GM12878 (cell line): ENCODE data around the gene NUDT22. TPM values are rescaled to one million over a fixed set of nuclear protein-coding genes. Genes with fewer than 3 reads are reported as not detected.

Source experiments
- ATAC-seq: fragments of 200-7000 bp; cut with Tn5 transposase; 3 replicates; pipeline ENCODE4 v1.9.1; 2020; ENCODE audit warnings: mild to moderate bottlenecking, moderate library complexity
- BruUV-seq: library from RNA; stranded (reverse); fragments of 400-500 nt; replicated peaks from 2 replicates; lab custom pipeline; 2021; lab: Mats Ljungman, UMichigan
- CTCF ChIA-PET: fragments of 300-600 bp; sonication (Branson Sonifier 250); formaldehyde crosslinking; extraction: SDS; loops from one replicate; lab custom pipeline; 2021; ENCODE audit warnings: inconsistent platforms; lab: Yijun Ruan, JAX
- POLR2A ChIA-PET: fragments of 350-600 bp; formaldehyde crosslinking; extraction: SDS; loops from one replicate; lab custom pipeline; 2021; ENCODE audit warnings: inconsistent platforms; lab: Charles Lee
- RAD21 ChIA-PET: fragments of 300-600 bp; sonication (Branson Sonifier 250); formaldehyde crosslinking; loops from one replicate; lab custom pipeline; 2023; ENCODE audit warnings: antibody characterized with exemption; ENCODE audit not compliant: unreplicated experiment; lab: Charles Lee
- SMC1A ChIA-PET: fragments of 300-600 bp; sonication (Branson Sonifier 250); formaldehyde crosslinking; loops from one replicate; lab custom pipeline; 2023; ENCODE audit not compliant: unreplicated experiment, uncharacterized antibody; lab: Charles Lee
- DNase-seq: peaks from one replicate; pipeline ENCODE4 v3.0.0-alpha.2; 2011; ENCODE audit warnings: low read depth, low spot score
- FAIRE-seq: peaks from 3 replicates; lab custom pipeline; 2011; peaks lifted over from hg19 to GRCh38; lab: Jason Lieb, UNC
- H2AFZ ChIP-seq: 2 replicates; pipeline ENCODE4 v1.6.0; 2011; ENCODE audit warnings: low read depth, low read length, control low read depth; ENCODE audit not compliant: control insufficient read depth
- H3K27ac ChIP-seq: 2 replicates; pipeline ENCODE4 v1.5.1; 2011; ENCODE audit warnings: control low read depth; ENCODE audit not compliant: control insufficient read depth, insufficient read depth
- H3K27me3 ChIP-seq, 2 experiments: replicated peaks in 1 of 2; 2 replicates each; pipeline versions ENCODE4 v1.6.0 to v1.6.1; 2011; ENCODE audit warnings: low read length in 1 of 2; ENCODE audit not compliant: control insufficient read depth in 2 of 2, insufficient read depth in 2 of 2
- H3K36me3 ChIP-seq, 2 experiments: 2 replicates each; pipeline ENCODE4 v1.5.1; 2011; ENCODE audit warnings: low read length in 1 of 2; ENCODE audit not compliant: control insufficient read depth in 2 of 2, insufficient read depth in 2 of 2
- H3K4me1 ChIP-seq: 2 replicates; pipeline ENCODE4 v1.6.1; 2011; ENCODE audit warnings: mild to moderate bottlenecking, low read length, moderate library complexity, mixed read lengths; ENCODE audit not compliant: control insufficient read depth, insufficient read depth
- H3K4me2 ChIP-seq: 2 replicates; pipeline ENCODE4 v1.6.0; 2011; ENCODE audit warnings: control low read depth; ENCODE audit not compliant: control insufficient read depth, insufficient read depth
- H3K4me3 ChIP-seq: fragments of 200-600 bp; sonication (generic); 2 replicates; pipeline ENCODE4 v1.5.1; 2016
- H3K79me2 ChIP-seq: 2 replicates; pipeline ENCODE4 v1.6.0; 2011; ENCODE audit warnings: low read length; ENCODE audit not compliant: control insufficient read depth, insufficient read depth
- H3K9ac ChIP-seq: 2 replicates; pipeline ENCODE4 v1.8.0; 2011; ENCODE audit warnings: low read length, control low read depth, mixed read lengths; ENCODE audit not compliant: control insufficient read depth, insufficient read depth
- H3K9me3 ChIP-seq: replicated peaks from 3 replicates; pipeline ENCODE4 v1.5.1; 2011; ENCODE audit warnings: mild to moderate bottlenecking, low read length; ENCODE audit not compliant: control insufficient read depth, insufficient read depth
- H4K20me1 ChIP-seq: 2 replicates; pipeline ENCODE4 v1.6.0; 2011; ENCODE audit not compliant: control insufficient read depth, insufficient read depth
- CHD1 ChIP-seq: IDR thresholded peaks from 2 replicates; pipeline ENCODE4 v1.6.1; 2012; ENCODE audit warnings: low read depth, low read length, improper control_type of control experiment
- E2F8 ChIP-seq: fragments of 450-650 bp; IDR thresholded peaks from 2 replicates; pipeline ENCODE4 v1.6.1; 2018; ENCODE audit warnings: mild to moderate bottlenecking, low read depth, moderate library complexity; ENCODE audit not compliant: partially characterized antibody
- EZH2 ChIP-seq: IDR thresholded peaks from 2 replicates; pipeline ENCODE4 v1.6.1; 2012; ENCODE audit warnings: low read depth, mild to moderate bottlenecking, control low read depth, inconsistent platforms, low read length, borderline replicate concordance; ENCODE audit not compliant: control insufficient read depth
- GABPA ChIP-seq: IDR thresholded peaks from 2 replicates; pipeline ENCODE4 v1.6.1; 2014; ENCODE audit warnings: antibody characterized with exemption, low read depth, mild to moderate bottlenecking, inconsistent platforms
- HDAC2 ChIP-seq: fragments of 200-600 bp; sonication (generic); IDR thresholded peaks from 2 replicates; pipeline ENCODE4 v1.6.1; 2017
- IKZF1 ChIP-seq: fragments of 450-650 bp; conservative IDR thresholded peaks from 2 replicates; pipeline ENCODE4 v1.6.1; 2017; ENCODE audit warnings: antibody characterized with exemption, mild to moderate bottlenecking
- MTA2 ChIP-seq: fragments of 450-650 bp; IDR thresholded peaks from 2 replicates; pipeline ENCODE4 v1.6.1; 2016; ENCODE audit warnings: low read depth, mild to moderate bottlenecking, moderate library complexity
- MYB ChIP-seq: fragments of 150-350 bp; IDR thresholded peaks from 2 replicates; pipeline ENCODE4 v1.6.1; 2014; ENCODE audit warnings: mild to moderate bottlenecking, low read depth, low read length, borderline replicate concordance
- NFYB ChIP-seq: IDR thresholded peaks from 2 replicates; pipeline ENCODE4 v1.6.1; 2011; ENCODE audit warnings: low read depth, mild to moderate bottlenecking, low read length, improper control_type of control experiment, moderate library complexity; ENCODE audit not compliant: insufficient read depth
- NR2C2 ChIP-seq: IDR thresholded peaks from 2 replicates; pipeline ENCODE4 v1.6.1; 2011; ENCODE audit warnings: borderline replicate concordance, low read depth; ENCODE audit not compliant: control insufficient read depth, insufficient read length
- RAD51 ChIP-seq: fragments of 450-650 bp; IDR thresholded peaks from 2 replicates; pipeline ENCODE4 v1.6.1; 2016; ENCODE audit warnings: moderate library complexity, mild to moderate bottlenecking, inconsistent platforms
- RB1 ChIP-seq: fragments of 450-650 bp; formaldehyde crosslinking; IDR thresholded peaks from 2 replicates; pipeline ENCODE4 v1.6.1; 2017; ENCODE audit warnings: mild to moderate bottlenecking, borderline replicate concordance
- RELA ChIP-seq: fragments of 450-650 bp; IDR thresholded peaks from 2 replicates; pipeline ENCODE4 v1.8.0; 2014; ENCODE audit warnings: borderline replicate concordance; ENCODE audit not compliant: partially characterized antibody
- SREBF2 ChIP-seq: IDR thresholded peaks from 2 replicates; pipeline ENCODE4 v1.6.1; 2012; ENCODE audit warnings: mild to moderate bottlenecking, low read length
- WGBS: methylation state at CpG from one replicate; pipeline ENCODE4 v1.1.6; 2016; ENCODE audit warnings: low lambda C conversion rate; ENCODE audit not compliant: insufficient replicate concordance, insufficient coverage; ENCODE audit errors: missing lambda C conversion rate; 5-methylcytosine and 5-hydroxymethylcytosine counted together
- in situ Hi-C: fragments of 300-500 bp; cut with MboI; formaldehyde crosslinking; loops from 9 replicates; pipeline ENCODE4 v1.14.3; 2018; ENCODE audit warnings: mixed read lengths
- intact Hi-C: fragments of 100-400 bp; cut with micrococcal nuclease; formaldehyde crosslinking; loops from one replicate; pipeline ENCODE4 v1.14.2; 2022; ENCODE audit not compliant: unreplicated experiment
- polyA plus RNA-seq, 11 experiments: library from polyadenylated mRNA; depleted of rRNA in 4 of 11; unstranded in 6 of 11; stranded (reverse) in 5 of 11; fragments of >200 nt; fragmentation: Nextera tagmentation in 4 of 11; fragmentation: Illumina TruSeq in 1 of 11; extraction: Ambion mirVana in 4 of 11; extraction: Trizol in 1 of 11; gene quantifications; 1 replicate in 1 of 11; 2 replicates in 10 of 11; pipeline versions ENCODE4 v1.2.1 to v1.2.3, GENCODE V29; 2011 to 2016; ENCODE audit warnings: inconsistent platforms in 2 of 11, missing spikeins in 2 of 11, low read depth in 1 of 11
- total RNA-seq, 4 experiments: library from RNA; depleted of rRNA in 3 of 4; stranded (reverse); fragments of >200 nt in 3 of 4; fragmentation: Illumina TruSeq in 1 of 4; extraction: Trizol in 1 of 4; gene quantifications; 2 replicates each; pipeline versions ENCODE4 v1.2.1 to v1.2.3, GENCODE V29; 2013 to 2021
- TF ChIP-seq, protein P1 (sequence below): IDR thresholded peaks from 2 replicates; pipeline ENCODE4 v1.6.1; 2011; ENCODE audit warnings: borderline replicate concordance, low read depth, mild to moderate bottlenecking, moderate library complexity, low read length; ENCODE audit not compliant: insufficient read depth, poor library complexity, severe bottlenecking
- TF ChIP-seq, protein P2 (sequence below): IDR thresholded peaks from 2 replicates; pipeline ENCODE4 v1.6.1; 2012; ENCODE audit warnings: low read depth, low read length, improper control_type of control experiment

NUDT22 gene
- total and polyA plus RNA-seq, 10 of the 15 experiments (the other 5 are each of a cell fraction or from before 2014, with no cell fraction given) = 6.7 to 115 (median 64.7) TPM

- H3K36me3 ChIP-seq = peaks cover 33 to 37% of the 10 kb centered on the region in 2 experiments
- no peaks in the 10 kb centered on the region for H4K20me1 ChIP-seq
- peak; percentile 52 for DNase-seq
- peaks cover 39% of the 10 kb centered on the region for H3K79me2 ChIP-seq
- in situ Hi-C loops = loop anchor here (5.0 kb wide), 1 partner anchor 98 kb away; the partner anchor contains the start of gene CATSPERZ
- no TSS peak for BruUV-seq
- POLR2A ChIA-PET = interaction anchor here (0.6 to 5.8 kb wide), 15 partner anchors 12 to 1398 kb away, joined by 3 to 85 read pairs (median 12); partner anchors contain the start of genes CATSPERZ, ESRRA, FKBP2 and NUDT22
- H3K4me1 ChIP-seq = peaks cover 26% of the 10 kb centered on the region
- no peak overlapping the region for H3K9ac ChIP-seq
- H3K27ac ChIP-seq = peak overlapping the region; percentile 3; the same call in 1 of the 2 replicates
- no peaks in the 10 kb centered on the region for H3K27me3 ChIP-seq
- H3K4me3 ChIP-seq = no peak overlapping the region
- no peak overlapping the region for H3K4me2 ChIP-seq
- 55% methylated on average over 7 of the region's 7 CpGs for WGBS
- SMC1A ChIA-PET = interaction anchor here (0.6 to 5.5 kb wide), 20 partner anchors 9 to 151 kb away, joined by 3 to 98 read pairs (median 5); partner anchors contain the start of genes CATSPERZ, ESRRA, FKBP2 and NUDT22
- ATAC-seq = peak; percentile 43
- H2AFZ ChIP-seq = no peak overlapping the region
- FAIRE-seq = no peak
- no peaks in the 10 kb centered on the region for H3K9me3 ChIP-seq
- RAD21 ChIA-PET = interaction anchor here (0.7 to 6.6 kb wide), 20 partner anchors 10 to 155 kb away, joined by 3 to 125 read pairs (median 7); partner anchors contain the start of genes BAD, CATSPERZ, DNAJC4 and ESRRA
- intact Hi-C loops = loop anchor here (1.0 to 2.0 kb wide), 3 partner anchors 18 to 100 kb away; partner anchors contain the start of genes FKBP2 and STIP1
- CTCF ChIA-PET = interaction anchor here (0.6 to 9.7 kb wide), 28 partner anchors 9 to 367 kb away, joined by 3 to 238 read pairs (median 5); partner anchors contain the start of genes BAD, CATSPERZ, DNAJC4 and ESRRA
- TF ChIP-seq RAD51 (no peak), NFYB (no peak), HDAC2 (no peak), GABPA (no peak), EZH2 (no peak), E2F8 (no peak), NR2C2 (no peak), IKZF1 (0 out of 2 replicates have a peak, but pooled peaks have one; percentile 25), MYB (no peak), RB1 (no peak), RELA (no peak), CHD1 (no peak), SREBF2 (no peak), MTA2 (no peak)
- TF ChIP-seq, protein P1, sequence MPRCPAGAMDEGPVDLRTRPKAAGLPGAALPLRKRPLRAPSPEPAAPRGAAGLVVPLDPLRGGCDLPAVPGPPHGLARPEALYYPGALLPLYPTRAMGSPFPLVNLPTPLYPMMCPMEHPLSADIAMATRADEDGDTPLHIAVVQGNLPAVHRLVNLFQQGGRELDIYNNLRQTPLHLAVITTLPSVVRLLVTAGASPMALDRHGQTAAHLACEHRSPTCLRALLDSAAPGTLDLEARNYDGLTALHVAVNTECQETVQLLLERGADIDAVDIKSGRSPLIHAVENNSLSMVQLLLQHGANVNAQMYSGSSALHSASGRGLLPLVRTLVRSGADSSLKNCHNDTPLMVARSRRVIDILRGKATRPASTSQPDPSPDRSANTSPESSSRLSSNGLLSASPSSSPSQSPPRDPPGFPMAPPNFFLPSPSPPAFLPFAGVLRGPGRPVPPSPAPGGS = no peak
- TF ChIP-seq, protein P2, sequence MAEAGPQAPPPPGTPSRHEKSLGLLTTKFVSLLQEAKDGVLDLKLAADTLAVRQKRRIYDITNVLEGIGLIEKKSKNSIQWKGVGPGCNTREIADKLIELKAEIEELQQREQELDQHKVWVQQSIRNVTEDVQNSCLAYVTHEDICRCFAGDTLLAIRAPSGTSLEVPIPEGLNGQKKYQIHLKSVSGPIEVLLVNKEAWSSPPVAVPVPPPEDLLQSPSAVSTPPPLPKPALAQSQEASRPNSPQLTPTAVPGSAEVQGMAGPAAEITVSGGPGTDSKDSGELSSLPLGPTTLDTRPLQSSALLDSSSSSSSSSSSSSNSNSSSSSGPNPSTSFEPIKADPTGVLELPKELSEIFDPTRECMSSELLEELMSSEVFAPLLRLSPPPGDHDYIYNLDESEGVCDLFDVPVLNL = no peak
Measured at GRCh38 chr11:64204464-64204989, 21.5 kb upstream of the NUDT22 start.
